SK-N-SH treated with all-trans-retinoic acid at 6 μM for 48 hours (cell line): Measurements from ENCODE around the gene ARHGEF33.

ENCODE experiments used
- ARNTL ChIP-seq: fragments of 450-650 bp; formaldehyde crosslinking; IDR thresholded peaks from 2 replicates; pipeline ENCODE4 v1.5.0; 2020; ENCODE audit warnings: low read depth, mild to moderate bottlenecking, moderate library complexity, borderline replicate concordance
- GLIS3 ChIP-seq: fragments of 250-450 bp; sonication (Bioruptor Pico); IDR thresholded peaks from 2 replicates; pipeline ENCODE4 v1.5.0; 2020; ENCODE audit warnings: mild to moderate bottlenecking, moderate library complexity
- OSR1 ChIP-seq: fragments of 250-450 bp; sonication (Bioruptor Pico); IDR thresholded peaks from 2 replicates; pipeline ENCODE4 v1.8.0; 2022; ENCODE audit warnings: moderate library complexity, mild to moderate bottlenecking, inconsistent platforms
- ZFP3 ChIP-seq: fragments of 250-450 bp; sonication (Bioruptor Pico); IDR thresholded peaks from 2 replicates; pipeline ENCODE4 v1.5.0; 2020; ENCODE audit warnings: mild to moderate bottlenecking, moderate library complexity
- ZNF565 ChIP-seq: fragments of 450-650 bp; formaldehyde crosslinking; conservative IDR thresholded peaks from 2 replicates; pipeline ENCODE4 v1.5.0; 2020; ENCODE audit warnings: low read depth, mild to moderate bottlenecking, moderate library complexity

DNA sequence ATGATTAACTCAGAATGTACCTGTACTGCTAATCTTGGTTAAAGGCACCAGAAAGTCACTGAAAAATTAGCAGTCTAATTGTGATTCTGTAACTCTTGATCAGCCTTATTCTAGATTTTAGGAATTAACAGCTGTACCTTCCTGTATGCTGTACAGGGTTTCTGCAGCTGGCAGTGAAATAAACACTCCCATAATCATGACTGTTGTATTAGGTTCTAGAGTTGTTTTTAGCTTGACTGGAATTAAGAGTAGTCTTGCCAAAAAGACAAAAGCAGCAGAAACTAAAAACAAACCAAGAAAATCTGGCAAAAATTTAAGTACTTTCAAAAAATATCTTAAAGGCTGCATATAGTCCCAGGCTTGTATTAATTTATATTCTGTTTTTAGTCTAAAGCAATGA is 127.7 kb downstream of the ARHGEF33 start:
- TF ChIP-seq ZNF565 (CRISPR knock-in tag) (no peak), ZFP3 (CRISPR knock-in tag) (no peak), OSR1 (no peak), GLIS3 (CRISPR knock-in tag) (no peak), ARNTL (CRISPR knock-in tag) (no peak)
